Fibroblast of skin of left biceps (primary cell): ENCODE measurements around the gene DFFB.
"Not testable (repeated sequence)": the region's sequence is repeated elsewhere in the genome, so short reads cannot be mapped to it uniquely, and the experiment has no call there.

Experiments
- DNase-seq, 2 experiments: peaks; one replicate each; pipeline ENCODE4 v3.0.0-alpha.2; 2013; ENCODE audit warnings: low read depth in 2 of 2

DFFB gene, protein sequence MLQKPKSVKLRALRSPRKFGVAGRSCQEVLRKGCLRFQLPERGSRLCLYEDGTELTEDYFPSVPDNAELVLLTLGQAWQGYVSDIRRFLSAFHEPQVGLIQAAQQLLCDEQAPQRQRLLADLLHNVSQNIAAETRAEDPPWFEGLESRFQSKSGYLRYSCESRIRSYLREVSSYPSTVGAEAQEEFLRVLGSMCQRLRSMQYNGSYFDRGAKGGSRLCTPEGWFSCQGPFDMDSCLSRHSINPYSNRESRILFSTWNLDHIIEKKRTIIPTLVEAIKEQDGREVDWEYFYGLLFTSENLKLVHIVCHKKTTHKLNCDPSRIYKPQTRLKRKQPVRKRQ

DNA sequence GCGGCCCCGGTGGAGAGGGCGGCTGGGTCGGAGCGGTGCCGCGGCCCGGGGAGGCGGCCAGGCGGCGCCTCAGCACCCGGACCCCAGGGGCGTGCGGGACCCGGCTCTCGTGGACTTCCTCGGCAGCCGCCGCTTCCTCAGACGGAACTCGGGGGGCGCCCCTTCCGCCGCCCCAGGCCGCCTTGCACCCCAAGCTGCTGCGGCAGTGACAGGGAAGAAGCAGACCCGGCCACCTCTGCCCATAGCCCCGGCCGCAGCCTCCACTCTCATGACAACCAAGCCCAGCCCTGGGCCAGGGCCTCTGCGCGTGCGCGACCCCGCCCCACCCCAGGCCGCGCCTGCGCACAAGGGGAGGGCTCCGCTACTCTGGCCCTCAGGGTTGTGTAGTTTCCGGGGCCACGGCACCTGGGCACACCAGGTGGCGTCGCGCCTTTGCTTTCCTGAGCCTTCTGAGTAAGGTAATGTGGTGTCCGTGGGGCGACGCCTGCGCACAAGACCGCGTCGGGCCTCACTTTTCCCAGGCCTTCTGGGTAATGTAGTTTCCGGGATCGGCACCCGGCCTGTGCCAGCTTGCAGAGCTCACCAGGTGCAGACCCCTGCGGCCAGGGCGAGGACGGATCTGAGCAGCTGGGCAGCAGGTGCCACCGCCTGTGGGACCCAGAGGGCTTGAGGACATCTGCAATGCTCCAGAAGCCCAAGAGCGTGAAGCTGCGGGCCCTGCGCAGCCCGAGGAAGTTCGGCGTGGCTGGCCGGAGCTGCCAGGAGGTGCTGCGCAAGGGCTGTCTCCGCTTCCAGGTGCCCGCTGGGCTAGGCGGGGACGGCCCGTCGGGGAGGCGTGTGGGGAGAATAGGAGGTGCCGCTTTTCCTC is at the start of gene DFFB, which contains the start of gene CEP104:
Gene DFFB, plus strand, starts transcription at position 554 of the 868 bp plus-strand sequence. Its CDS starts 128 bp downstream, at position 682.
Gene CEP104, minus strand, starts transcription at position 289 of the 868 bp plus-strand sequence. CDS start 4,804 bp downstream, outside the sequence.
- DNase-seq, result peak; percentile 36 to 41

DNA sequence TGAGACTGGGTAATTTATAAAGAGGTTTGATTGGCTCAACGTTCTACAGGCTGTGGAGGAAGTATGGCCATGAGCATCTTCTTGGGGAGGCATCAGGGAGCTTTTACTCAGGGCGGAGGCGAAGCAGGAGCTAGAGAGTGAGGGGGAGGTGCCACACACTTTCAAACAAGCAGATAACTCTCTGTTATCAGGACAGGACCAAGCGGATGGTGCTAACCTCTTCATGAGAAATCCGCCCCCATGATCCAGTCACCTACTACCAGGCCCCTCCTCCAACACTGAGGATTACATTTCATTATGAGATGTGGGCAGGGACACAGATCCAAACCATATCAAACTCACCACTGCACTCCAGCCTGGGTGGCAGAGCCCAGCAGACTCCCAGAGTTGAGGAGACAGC is 49.5 kb upstream of the DFFB start:
- DNase-seq, result no peak

DNA sequence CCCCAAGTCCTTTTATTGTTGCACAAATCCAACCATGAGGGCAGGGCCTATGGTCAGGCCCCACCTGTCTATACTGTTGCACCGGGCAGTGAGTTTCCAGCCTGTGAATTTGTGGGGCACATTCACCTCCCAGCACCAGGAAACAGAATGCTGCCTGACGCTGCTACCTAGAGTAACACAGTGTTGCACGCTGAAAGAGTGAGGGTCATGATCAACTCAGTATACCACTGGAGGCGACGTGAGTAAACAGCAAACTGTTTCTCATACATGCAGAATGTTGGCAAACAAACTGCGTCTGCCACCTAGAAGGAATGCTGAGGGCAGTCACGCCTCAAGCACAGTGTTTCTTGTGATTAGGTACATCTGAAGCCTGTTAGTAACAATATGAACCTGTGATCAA is 47.6 kb upstream of the DFFB start:
- no peak for DNase-seq

DNA sequence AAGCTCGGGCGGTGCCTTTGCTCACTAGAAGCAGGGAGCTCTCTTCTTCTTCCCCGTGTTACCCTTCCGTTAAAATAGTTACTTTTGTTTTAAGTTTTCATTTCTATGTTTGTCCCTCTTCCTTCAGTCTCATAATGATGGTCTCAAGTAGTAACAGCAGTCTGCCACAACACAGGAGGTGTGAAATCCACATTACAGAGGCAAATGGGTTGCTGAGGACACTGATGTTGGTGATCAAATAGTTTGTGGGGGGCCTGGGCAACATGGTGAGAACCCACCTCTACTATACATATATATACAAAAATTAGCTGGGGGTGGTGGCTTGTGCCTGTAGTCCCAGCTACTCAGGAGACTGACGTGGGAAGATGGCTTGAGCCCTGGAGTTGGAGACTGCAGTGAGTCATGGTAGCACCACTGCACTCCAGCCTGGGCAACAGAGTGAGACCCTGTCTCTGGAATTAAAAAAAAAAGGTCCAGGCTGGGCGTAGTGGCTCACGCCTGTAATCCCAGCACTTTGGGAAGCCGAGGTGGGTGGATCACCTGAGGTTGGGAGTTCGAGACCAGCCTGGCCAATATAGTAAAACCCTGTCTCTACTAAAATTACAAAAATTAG is 47.0 kb upstream of the DFFB start:
- DNase-seq, result not testable (repeated sequence)

DNA sequence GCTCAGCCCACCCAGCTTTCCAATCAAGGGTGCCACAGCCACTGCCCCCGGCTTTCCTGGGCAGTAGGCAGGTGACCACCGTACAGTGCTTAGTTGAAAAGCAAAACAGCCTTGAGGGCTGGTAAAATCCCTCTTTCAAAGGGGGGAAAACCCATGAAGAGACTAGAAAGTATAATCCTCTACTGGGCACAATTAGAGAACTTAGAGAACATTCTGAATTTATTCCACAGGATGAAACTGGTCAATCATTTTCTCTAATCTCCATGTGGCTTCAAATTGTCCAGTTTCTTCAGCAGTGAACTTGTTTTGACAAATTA is 45.7 kb upstream of the DFFB start:
- DNase-seq, result no peak

- DNase-seq, result no peak
These were observed 43.2 kb upstream of the DFFB start for GRCh38 chr1:3814065-3814464.

DNA sequence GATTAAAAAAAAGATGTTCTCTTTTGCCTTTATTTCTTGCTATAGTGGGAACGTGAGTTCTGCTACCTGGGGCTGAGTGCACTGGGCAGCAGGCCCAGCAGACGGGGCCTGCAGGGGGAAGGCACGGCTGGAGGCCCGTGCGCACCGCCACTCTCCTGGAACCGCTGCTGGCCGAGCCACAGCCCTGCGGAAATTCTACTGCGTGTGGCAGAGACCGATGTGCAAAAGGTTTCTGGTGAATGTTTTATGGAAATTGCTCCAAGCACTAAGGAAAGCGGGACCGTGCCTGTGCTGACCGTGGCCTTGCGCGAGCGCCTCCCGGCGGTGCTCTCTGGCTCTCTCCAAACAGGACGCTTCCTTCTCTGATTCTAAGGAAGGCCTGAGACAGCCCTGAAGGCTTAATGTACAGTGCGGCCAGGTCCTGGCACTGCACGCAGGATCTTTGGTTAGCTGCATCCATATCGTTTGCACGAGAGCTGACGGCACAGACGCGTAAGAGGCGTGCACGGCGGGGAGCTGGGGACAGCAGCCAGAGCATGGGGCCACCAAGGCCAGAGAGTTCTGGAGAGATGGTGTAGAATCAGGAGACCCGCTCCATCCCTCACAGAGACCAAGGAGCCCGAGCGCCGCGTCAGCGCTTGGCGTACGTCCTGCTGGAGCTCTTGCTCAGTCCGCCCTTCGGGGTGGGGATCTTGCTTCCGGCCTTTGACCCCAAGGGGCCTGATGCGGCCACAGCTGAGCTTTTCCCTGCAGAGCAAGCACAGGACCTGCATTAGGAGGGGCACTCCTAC is 42.3 kb upstream of the DFFB start:
- DNase-seq, result no peak

DNA sequence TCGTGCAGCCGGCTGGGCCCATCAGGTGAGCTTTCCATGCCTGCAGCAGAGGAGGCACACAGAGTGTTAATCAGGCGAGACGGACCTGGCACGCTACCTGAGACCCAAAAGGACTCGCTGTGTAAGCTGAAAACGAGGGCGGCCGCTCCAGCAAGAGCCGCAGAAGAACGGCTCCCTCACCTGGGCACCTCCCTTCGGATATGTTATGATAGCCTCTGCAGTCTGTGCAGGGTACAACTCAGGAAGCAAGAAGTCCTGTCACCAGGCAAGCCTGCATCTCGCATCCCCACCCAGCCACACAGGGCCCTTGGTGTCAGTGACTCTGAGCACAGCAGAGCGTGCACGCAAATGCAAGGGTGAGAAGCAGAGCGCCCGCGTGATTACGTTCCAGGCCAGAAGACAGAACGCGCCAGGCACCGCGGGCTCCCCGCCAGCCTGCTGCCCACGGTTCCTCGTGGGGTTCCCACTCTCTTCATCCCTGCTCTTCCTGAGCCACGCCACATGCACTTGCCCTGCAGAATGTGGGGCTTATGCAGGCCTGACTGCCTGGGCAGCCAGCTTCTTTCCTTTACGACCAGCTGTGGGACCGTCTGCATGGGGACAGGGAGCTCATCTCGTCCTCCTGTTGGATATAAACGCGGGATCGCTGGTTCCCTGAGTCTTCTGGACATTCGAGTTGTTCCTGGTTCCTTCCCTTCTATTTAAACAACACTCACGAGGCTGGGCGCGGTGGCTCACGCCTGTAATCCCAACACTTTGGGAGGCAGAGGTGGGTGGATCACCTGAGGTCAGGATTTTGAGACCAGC is 40.7 kb upstream of the DFFB start:
- DNase-seq, result no peak

DNA sequence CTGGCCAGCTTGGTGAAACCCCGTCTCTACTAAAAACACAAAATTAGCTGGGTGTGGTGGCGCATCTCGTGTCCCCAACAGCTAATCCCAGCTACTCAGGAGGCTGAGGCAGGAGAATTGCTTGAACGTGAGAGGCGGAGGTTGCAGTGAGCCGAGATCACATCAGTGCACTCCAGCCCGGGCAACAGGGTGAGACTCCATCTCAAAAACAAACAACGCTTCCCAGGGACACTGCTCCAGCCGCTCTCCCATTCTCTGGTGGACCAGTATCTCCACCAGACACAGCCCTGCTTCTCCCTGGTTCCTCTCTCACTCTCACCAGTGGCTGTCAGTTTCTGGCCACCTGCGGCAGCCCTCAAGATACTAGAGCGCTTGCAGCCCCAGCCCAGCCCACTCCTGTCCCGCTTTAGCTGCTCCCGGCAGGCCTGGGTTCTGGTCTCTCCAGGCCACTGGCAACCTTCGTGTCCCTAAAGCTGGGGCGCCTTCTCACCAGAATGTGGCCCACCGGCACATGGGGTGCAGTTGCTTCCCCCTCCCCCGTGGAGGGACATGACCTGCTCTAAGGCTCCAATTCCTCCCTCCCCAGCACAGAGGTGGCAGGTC is 40.0 kb upstream of the DFFB start:
- DNase-seq, result no peak

DNA sequence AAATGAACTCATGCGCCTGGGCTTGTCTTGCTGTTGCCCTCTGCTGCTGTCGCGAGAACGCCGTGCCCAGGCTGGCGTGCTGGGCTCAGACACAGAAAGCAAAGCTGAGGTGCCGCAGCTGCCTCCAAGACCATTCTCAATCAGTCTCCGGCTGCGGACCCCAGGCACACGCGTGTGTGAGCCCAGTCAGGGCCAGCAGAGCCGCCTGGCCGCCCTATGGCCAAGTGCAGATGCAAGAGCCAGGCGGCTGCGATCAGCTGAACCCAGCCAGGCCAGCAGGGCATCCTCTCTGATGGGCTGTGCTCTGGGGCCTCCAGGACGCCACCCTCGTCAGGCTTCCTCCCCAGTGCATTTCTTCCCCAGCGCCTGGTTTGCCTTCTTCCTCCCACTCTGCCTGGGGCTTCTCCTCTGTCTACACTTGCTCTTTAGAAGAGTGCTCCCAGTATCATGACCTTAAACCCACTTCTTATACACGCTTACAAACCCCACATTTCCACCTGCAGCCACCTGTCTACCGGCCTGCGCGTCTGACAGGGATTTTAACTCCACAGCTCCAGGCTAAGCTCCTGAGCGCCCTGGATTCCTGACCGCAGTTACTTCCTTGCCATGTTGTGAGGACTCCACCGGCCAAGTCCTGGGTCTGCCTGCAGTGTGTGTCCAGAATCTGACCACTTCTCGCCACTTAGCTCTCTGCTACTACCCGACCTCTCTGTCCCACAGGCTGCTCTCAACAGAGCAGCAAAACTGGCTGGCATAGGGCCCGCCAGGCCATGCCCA is 39.3 kb upstream of the DFFB start:
- no peak for DNase-seq

DNA sequence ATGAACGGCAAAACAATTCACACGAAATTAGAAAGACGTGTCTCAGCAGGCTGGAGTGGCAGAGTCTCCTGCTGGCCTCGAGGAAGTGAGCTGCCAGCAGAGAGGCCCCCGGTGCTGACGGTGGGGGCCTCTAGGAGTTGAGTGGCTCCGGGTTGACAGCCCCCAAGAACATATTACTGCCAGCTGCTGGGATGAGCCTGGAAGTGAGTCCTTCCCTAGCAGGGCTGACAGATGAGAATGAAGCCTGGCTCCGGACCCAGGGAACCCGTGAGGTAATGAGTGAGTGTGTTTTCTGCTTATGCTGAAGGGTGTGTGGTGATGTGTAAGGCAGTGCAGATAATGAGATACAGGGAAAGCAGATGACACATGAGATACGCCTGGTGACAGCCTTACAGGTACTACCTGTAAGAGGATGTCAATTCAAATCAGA is 37.5 kb upstream of the DFFB start:
- no peak for DNase-seq

DNA sequence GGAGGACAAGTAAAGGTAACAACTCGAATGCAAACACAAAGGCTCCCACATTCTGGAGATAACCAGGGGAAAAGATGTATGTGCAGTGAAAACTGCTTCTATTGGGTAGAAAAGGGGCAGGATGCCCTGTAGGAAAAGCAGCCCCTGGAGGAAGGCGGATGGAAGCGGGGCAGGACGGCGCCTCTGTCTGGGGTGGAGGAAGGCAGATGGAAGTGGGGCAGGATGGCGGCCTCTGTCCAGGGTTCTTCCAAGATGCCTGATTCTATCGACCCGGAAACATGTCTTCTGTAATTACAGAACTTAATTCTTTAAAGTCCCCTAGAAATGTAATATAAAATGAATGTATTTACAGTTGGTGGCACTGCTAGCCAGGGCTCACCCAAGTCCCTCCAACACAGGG is 37.0 kb upstream of the DFFB start:
- DNase-seq, result no peak

DNA sequence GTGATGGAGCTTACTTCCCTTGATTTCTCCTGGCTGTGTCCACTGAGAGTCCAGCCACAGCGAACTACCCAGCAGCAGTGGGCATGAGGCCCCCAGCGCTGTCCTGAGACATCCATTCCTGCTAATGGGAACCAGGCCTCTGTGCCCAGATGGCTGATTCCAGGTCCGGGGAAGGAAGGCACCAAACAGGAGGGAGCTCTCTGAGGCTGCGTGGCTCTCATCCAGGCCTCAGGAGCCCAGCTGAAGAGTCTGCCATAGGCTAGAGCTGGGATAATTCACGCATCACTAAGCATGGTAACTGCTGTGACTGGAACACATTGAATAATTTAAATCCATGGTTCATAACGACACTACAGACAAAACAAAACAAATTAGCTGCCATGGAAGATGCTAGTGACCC is 36.3 kb upstream of the DFFB start:
- no peak for DNase-seq

- DNase-seq, result no peak
These were observed 35.8 kb upstream of the DFFB start for GRCh38 chr1:3821447-3821846.

GRCh38 chr1:3821908-3822307 is 35.4 kb upstream of the DFFB start:
- no peak for DNase-seq

GRCh38 chr1:3822421-3822820 is 34.9 kb upstream of the DFFB start:
- DNase-seq, result no peak

DNA sequence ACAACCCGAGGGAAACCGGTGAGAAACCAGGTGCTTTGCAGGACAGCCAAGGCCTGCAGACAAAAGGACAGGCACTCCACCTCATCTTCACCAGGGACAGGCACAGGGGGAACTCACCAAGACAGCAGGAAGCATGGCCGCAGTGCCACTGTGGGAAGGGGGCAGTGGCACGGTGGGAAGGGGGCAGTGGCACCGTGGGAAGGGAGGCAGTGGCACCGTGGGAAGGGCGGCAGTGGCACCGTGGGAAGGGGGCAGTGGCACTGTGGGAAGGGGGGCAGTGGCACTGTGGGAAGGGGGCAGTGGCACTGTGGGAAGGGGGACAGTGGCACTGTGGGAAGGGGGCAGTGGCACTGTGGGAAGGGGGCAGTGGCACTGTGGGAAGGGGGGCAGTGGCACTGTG is 32.6 kb upstream of the DFFB start:
- DNase-seq, result no peak

DNA sequence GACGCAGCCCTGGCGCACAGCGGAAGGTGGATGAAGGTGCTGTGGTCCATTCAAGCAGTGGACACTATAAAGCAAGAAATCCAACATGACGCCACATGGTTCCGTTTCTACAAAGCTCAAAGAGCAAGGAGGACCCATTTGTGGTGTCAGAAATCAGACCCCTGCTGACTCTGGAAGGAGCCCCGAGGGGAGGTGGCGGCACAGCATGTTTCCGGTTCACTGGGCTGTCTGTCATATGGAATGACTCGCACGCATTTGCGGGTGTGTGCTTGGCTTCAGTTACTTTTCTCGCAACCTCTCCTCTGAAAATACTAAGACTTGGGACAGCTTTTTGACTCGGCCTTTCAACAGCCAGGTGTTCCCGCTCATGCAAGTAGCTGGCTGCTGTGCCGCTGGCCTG is 31.9 kb upstream of the DFFB start:
- DNase-seq, result no peak

GRCh38 chr1:3827813-3828307 is 29.4 kb upstream of the DFFB start:
- no peak for DNase-seq

DNA sequence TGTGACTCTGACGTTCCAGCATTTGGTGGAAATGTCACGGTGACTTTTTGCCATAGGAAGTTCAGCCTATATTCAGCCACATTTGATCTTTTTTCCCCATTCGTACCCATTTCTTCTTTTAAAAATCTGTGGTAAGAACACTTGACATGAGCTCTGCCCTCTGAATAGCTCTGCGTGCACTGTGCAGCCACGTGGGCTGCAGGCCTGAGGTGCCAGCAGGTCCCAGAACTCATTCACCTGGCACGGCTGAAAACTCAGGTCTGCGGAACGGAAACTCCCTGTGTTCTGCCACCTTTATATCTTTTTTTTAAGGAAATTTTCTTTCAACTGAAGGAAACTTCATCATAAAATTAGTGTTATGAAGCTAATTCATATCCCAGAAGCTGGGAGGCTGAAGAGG is 28.9 kb upstream of the DFFB start:
- DNase-seq, result no peak
